HG03432 (cell line): ENCODE data around the gene SYNE1.
A peak's percentile ranks its signal among the peaks of the same experiment; 100 is the strongest.
"Not testable (repeated sequence)": the region's sequence is repeated elsewhere in the genome, so short reads cannot be mapped to it uniquely, and the experiment has no call there.

ENCODE experiments used
- ATAC-seq: cut with Tn5 transposase; IDR thresholded peaks from one replicate; pipeline ENCODE4 v1.9.1; 2021; ENCODE audit warnings: mild to moderate bottlenecking, moderate library complexity; ENCODE audit not compliant: unreplicated experiment

The SYNE1 gene

DNA sequence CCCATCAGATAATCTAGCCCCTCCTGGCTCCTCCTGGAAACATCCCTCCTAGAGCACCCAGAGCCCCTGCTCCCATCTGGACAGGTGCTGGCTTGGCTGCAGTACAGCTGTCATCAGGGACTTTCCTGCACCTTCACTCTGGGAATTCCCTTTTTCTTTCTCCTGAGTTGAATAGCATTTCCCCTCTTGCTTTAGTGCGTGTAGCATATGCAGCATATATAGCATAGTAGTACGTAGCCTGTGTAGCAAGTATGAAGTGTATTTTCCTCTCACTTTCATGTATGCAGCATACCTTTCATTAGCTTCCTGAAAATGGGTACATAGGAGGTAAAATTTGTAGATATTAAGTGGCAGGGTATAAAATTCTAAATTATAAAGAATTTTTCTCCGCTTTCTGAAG is 476.8 kb downstream of the SYNE1 start:
- peak; percentile 98 for ATAC-seq

DNA sequence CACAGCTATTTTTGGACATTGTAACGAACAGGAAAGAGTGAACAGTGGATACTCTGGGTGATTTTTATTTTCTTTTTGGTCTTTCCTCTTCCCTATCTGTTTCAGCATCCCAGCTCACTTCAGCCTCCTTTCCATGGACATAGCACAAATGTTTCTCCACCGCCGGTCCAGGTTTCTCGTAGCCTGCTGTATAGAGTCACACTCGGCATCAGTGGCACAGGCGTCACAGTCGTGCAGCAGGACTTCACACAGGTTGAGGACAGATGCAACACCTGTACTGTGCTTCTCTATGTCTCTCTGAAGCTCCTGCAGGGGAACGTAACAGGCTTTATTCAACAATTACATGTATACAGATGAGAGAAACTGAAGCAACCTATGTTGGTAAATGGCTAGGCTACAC is 481.4 kb downstream of the SYNE1 start:
- ATAC-seq, result no peak

DNA sequence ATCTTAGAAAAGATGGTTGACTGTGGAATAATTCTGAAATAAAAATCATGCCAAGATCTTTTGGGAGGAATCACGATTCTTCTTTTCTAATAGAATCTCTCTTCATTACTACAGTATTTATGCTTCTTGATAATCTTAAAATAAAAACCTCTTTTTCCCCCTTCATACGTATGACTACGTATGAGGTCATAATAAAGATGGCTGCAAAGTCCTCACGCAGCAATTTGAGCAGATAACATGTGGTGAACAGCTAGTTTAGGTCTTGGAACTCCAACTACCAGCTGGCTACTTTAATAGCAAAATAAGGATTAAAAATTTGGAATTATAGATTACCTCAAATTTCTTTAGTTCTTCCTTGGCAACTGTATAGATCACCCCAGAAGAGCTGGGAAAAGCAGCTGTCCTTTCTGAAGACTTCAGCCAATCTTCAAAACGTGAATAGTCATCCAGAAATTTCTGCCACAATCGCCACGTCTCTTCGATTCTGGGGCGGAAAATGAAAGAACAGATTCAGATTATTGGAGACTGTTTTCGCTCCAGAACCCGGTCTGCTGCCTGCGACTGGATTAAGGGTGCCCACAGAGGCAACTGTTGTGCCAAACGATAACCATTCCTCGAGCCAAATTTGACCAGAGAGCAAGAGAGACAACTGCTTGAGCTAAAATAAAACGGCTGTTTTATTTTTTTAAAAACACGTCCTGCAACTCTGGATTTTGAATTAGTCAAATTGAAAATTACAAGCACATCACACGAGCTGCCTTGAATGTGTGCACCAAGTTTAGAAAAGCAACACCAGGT is 482.4 kb downstream of the SYNE1 start:
- no peak for ATAC-seq

DNA sequence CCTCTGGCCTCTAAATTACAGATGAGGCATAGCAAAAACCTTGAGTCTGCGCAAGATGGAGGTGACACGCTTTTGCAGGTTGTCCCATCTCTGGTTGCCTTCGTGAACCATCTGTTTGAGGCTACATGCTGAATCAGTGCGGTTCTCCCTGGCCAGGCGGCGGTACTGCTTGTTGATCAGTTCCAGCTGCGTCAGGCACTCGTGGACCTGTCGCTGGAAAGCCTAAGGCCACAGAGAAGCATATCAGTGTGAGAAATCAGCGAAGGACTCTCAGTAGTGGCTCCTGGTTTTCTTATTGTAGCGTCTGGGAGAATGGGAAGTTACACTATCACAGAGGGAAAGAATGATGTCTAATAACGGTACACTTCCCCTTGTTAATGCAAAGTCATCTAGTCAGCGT is 485.2 kb downstream of the SYNE1 start:
- ATAC-seq, result no peak

DNA sequence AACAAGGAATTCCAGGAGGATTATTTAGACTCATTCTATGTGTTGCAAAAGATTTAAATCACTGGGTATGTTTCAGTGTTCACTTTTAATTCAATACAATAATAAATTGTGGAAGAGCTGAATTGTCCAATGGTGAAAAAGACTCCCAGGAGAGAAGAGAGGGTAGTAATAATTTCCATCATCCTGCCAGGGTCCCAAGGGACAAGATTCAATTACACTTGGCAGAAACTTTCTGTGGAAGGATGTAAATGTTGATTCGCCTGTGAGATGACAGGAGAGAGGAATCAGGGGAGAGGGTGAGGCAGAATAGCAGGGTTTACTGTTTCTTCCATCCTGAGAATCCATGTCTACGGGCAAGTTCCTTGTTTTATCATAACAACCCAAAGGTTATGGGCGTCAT is 487.0 kb downstream of the SYNE1 start:
- no peak for ATAC-seq

DNA sequence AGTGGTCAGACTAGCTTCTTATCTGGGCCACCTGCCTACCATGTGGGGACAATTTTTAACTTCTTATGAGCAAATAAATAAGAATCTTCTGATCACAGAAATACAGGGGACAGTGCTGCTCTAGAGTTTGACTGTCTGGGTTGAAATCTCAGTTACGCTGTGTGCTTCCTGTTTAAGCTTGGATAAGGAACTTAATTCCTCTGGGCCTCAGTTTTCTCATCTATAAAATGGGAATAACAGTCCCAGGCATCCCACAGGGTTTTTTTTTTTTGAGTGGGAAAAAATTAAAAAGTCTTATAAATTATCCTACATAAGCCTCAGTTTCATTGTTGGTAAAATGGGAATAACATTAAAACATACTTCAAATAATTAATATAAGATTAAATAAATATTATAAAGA is 488.8 kb downstream of the SYNE1 start:
- no peak for ATAC-seq

DNA sequence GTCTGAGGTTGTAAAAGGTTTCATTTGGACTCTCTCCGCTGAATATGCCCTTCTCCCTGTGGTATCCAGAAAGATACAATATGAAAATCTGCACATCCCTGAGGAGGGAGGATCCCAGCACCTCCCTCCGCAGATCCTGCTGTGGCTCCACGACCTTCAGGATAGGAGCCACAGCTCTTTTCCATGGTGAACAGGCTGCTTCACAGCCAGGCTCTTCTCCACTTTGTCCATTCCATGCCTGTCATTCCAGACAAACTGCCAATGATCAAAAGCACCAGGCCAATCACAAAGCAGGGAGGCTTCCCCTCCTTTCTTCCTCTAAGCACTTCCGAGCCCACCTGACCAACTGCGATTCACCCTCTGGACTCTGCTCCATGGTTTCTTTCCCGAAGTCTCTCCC is 489.9 kb downstream of the SYNE1 start:
- ATAC-seq, result no peak

DNA sequence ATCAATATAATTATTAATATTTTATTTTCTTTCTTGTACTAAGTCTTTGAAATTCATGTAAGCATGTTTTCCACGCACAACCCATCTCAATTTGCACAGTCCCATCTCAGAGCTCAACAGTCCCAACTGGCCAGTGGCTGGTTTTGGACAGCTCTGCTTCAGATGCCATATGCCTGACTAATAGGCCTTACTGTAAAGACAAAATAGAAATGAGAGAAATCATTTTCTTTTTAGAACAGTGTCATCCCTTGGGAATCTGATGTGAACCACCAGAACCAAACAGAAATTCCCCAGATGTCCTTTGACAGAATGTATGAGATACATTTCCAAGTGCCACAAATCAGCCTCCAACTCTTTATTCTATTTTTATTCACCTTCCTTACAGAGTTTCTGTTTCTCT is 490.8 kb downstream of the SYNE1 start:
- ATAC-seq, result no peak

DNA sequence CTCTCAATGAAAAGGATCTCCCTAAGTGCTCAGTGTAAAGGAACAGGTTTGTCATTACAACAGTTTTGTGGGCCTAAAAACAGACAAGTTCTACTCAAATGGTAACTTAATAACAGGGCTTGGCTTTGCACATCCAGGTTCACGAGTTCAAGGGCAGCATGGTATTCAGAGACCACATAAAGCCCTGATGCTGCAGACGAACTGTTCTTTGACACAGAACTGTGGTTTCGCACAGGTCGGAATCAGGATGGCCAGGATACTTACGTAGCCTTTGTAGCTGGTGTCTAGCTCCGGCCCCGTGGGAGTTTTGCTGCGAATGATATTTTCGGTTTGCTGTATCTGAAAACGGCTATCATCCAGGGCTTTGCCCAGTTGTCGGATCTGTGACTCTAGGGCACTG is 493.8 kb downstream of the SYNE1 start:
- ATAC-seq, result no peak

DNA sequence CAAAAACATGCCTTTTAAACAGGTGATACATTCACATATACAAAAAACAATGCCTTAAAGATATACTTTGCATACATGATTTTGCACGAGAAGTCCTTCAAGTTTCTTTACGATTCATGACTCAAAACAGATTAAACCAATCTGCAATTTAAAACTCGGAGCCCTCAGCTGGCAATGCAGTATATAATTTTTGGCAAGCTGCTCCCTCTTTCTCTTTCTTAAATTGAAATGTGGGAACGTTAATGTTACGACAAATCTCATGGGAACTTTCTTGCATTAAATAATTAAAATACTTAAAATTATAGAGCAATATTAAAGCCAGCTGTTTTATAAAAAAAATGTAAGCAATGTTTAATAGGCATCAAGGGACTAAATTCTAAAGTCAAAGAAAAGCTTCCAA is 495.1 kb downstream of the SYNE1 start:
- no peak for ATAC-seq

DNA sequence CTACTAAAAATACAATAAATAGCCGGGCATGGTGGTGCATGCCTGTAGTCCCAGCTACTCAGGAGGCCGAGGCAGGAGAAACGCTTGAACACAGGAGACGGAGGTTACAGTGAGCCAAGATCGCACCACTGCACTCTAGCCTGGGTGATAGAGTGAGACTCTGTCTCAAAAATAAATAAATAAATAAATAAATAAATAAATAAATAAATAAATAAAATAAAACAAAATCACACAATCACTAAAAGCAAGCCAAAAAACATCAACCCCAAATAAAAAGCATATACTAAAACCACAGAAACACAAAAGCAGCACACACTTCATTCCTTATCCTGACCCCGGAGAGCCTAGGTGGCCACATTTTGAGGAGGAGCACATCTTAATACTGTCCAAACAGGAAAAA is 498.8 kb downstream of the SYNE1 start:
- not testable (repeated sequence) for ATAC-seq

DNA sequence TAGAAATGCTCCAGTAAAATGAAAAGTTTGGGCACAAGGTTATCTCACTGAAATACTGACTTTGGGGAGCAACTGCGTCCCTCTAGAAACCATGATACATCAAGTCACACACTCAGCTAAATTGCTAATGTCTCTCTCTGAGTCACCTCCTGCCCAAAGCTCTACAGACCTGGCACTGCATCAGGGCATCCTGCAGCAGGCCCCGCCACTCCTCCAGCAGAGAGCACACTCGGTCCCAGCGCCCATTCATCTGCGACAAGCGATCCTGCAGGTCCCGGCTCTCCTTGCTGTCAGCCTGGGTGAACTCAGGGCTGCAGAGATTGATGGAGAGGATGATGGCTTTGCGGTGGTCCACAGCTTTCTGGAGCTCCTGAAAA is 500.7 kb downstream of the SYNE1 start:
- no peak for ATAC-seq

DNA sequence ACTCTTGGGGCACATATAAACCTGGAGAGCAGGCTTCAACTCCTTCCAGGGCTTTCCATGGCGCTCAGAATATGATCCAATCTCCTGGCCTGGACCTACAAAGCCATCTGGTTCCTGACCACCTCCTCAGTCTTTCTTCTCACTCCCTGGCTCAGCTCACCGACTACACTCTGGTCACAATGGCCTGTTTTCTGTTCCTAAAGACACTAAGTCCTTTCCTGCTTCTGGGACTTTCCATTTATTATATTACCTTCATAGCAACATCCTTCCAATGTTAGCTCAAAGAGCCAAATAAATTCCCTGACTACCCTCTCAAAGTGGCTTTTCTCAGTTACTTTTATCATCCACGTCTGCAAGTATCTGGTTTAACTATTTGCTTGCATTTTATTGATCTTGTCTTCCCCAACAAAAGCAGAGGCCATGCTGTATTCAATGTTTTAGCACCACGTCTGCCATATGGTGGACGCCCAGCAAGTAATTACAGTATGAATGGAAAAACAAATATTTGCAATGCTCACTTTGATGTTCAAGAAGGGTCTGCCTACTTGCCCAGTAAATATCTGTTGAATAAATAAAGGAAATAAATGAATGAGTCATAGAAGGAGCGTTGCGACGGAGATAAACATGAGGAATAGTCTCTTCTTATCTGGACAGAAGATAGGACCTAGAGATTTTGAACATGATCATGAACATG is 501.3 kb downstream of the SYNE1 start:
- ATAC-seq, result no peak

DNA sequence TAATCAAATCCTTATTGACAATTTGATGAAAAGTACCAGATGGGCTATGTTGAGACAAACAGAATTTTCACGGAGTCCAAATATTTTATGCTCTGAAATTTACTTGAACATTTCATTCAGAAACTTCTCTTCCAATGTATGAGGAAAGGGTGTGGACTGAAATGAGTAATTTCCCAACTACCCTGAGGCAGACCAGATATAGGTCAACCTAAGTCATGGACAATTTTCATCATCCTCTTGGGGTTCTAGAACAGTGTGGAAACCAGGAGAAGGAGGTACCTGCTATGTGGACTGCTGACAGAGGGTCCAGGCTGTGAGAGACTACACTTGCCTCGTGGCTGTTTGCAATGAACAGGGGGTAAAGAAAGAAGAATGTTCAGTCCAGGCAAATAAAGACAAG is 506.7 kb downstream of the SYNE1 start:
- no peak for ATAC-seq

DNA sequence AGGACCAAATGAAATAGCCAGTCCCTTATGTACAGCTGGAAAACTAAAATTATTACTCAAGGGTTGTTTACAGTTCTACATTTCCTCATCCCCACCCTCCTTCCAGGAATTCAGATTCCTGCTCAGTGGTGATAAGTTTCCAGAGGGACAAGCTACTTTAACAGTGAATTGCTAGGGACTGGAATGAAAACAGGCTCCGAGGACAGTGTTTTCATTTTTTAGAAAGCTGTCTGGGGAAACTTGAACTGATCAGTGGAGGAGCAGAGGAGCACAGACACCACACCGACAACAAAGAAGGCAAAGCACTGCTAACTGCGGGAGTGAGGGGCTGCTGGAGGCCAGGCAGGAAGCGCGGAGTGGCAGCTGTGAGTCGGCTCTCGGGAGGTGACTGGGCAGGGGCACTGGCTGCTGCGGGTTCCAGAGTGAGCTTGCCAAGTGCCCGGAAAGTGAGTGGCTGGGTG is 507.4 kb downstream of the SYNE1 start:
- no peak for ATAC-seq

DNA sequence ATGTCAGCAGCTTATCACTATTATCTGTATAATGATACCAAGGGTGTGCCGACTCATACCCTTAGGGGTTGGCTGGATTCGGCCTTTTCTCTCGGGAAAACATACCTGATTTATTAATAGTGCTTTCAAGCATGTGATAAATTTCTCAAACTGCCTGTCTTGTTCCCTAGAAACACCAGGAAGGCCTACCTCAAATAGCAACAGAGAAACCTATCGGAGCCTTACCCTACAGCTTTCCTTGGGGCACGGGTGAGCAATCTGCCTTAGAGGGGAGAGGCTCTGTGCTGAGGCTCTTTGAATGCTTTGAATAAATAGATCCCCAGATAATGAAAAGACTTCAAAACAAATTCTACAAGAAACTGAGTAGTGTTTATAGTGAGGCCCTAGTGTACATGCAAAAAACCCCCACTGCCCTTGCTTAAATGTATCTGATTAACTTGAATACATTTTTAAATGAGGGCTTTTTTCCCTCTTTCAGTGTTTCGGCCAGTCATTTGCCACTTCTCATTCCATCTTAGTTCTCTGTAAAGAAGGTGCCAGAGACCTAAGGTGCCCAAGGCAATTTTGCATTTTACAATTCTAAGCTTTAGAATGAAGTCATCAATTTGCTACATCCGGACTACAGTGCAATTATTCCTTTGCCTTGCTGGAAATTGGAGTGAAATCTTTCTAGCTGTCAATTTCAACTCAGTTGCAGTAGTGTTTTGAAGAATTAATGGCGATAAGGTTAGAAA is 509.6 kb downstream of the SYNE1 start:
- ATAC-seq, result no peak

DNA sequence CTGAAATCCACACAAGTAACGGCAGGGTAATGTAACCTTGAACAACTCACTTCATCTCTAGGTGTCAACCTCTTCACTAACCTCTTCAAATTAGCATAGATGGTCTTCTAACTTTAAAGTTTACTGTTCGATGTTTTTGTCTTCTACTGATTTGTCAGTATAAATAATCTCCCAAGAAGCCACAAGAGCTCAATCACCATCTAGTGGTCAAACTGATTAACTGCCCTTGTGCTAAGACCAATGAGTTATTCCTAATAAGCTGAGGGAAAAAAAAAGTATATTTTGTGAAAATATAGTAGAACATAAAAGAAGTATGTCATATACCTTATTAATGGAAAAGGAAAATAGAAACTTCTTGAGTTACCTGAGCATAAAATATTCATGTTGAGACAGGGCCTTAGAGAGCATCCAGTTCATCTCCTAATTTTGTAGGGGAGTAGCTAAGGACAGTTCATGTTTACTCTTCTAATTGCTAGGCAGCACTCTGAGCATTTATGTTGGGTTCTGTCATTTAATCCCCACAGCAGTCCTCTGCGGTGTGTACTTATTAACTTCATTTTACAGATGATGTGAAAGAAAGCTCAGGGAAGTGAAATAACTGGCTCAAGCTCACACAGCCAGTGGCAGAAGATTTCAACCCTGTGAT is 512.6 kb downstream of the SYNE1 start:
- ATAC-seq, result peak; percentile 81

DNA sequence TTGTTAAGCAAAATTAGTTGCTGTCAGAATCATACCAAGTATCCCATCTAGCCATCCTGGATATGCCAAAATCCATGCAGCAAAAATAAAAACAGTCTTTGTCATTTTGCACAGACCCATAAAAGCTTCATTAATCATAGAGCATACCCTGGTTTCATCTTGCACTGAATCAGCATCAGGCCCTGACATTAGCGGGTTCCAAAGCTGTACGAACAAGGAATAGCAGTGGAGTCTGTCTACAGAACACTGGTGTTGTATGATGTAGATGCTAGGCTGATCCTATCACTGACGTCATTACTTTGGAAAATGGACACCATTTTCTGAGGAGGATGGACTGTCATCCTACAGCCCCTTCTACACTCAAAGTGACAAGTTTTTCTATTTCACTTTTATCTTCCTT is 514.1 kb downstream of the SYNE1 start:
- no peak for ATAC-seq

DNA sequence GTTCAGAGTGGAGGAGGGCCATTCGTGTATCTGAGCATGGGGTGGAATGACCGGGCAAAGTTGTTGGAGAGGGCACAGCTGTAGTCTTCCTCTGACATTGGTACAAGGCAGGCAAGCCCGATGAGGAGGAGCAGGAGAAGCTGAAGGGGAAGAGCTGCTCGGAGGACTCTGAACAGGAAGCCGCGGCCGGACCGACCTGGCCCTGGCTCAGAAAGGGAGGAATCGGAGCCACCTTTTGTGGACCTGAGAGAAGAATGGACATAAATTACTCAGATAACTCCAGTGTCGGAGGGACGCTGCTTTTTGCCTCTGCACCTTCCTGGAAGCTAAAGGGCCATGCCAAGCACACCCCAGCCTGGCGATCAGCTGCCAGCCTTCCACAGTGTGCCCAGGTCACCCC is 514.7 kb downstream of the SYNE1 start:
- ATAC-seq, result no peak

DNA sequence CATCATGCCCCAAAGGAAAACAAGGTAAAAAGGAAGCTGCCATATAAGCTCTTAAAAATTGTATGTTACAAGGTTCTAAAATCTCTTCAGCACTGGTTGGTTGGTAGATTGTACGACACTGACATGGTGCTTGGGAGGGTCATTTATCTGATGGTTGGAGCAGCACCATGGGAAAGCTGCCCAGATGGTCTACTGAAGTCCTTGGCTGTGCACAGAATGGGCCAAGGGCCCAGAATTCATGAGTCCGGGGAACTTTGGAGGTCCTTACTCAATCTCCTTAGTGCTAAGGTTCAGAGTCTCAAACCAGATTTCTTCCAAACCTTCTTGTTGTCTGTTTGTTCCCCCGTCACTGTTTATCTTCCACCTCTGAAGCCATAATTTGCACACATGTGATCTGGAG is 515.3 kb downstream of the SYNE1 start:
- no peak for ATAC-seq

DNA sequence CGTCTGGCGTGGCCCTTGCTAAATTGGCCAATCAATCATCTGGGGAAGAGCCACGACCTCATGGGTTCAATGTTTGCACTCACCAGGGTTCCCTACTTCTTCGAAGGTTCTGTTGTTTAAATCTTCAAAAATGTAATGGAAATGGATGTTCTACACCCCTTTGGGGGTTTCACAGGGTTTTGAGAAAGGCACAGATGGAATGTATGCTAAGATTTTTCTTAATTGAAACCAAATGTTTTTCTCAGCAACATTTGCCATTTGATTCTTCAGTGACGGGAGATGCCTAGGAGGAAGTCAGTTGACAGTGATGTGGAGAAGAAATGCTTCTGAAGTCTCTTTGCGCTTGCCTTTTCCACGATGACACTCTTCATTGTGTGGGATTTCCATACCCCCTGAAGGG is 517.3 kb downstream of the SYNE1 start:
- ATAC-seq, result no peak
